HepG2 (cell line): ENCODE data around the gene TLCD3B. TPM values are rescaled to one million over a fixed set of nuclear protein-coding genes. Genes with fewer than 3 reads are reported as not detected.

ENCODE experiments used
- AKNA ChIP-seq: sonication (generic); formaldehyde crosslinking; IDR thresholded peaks from 2 replicates; pipeline ENCODE4 v1.4.0; 2020; ENCODE audit warnings: missing genetic modification reagents, borderline replicate concordance
- CREM ChIP-seq, 2 experiments: sonication (generic) in 1 of 2; formaldehyde crosslinking in 1 of 2; IDR thresholded peaks; 2 replicates each; pipeline versions ENCODE4 v1.4.0 to v1.6.1; 2016 to 2020; ENCODE audit warnings: antibody characterized with exemption in 1 of 2, mild to moderate bottlenecking in 1 of 2, missing genetic modification reagents in 1 of 2
- ETV6 ChIP-seq: sonication (generic); formaldehyde crosslinking; conservative IDR thresholded peaks from 2 replicates; pipeline ENCODE4 v1.4.0; 2020; ENCODE audit warnings: missing genetic modification reagents
- FOXK1 ChIP-seq: sonication (generic); formaldehyde crosslinking; IDR thresholded peaks from 2 replicates; pipeline ENCODE4 v1.4.0; 2020; ENCODE audit warnings: low read depth, missing genetic modification reagents, borderline replicate concordance
- FOXM1 ChIP-seq: sonication (generic); formaldehyde crosslinking; IDR thresholded peaks from 2 replicates; pipeline ENCODE4 v1.5.0; 2020; ENCODE audit warnings: missing genetic modification reagents
- HDAC6 ChIP-seq: fragments of 200-600 bp; sonication (generic); IDR thresholded peaks from 2 replicates; pipeline ENCODE4 v1.7.0; 2017; ENCODE audit warnings: mild to moderate bottlenecking, antibody characterized with exemption, low read length, low read depth
- HNRNPL ChIP-seq: fragments of 200-400 bp; formaldehyde crosslinking; IDR thresholded peaks from 2 replicates; pipeline ENCODE4 v1.6.1; 2017; ENCODE audit warnings: mild to moderate bottlenecking, low read depth, low read length
- NFE2L2 ChIP-seq: fragments of 150-350 bp; IDR thresholded peaks from 2 replicates; pipeline ENCODE4 v1.6.1; 2014; ENCODE audit warnings: low read length
- PHB2 ChIP-seq: fragments of 450-650 bp; IDR thresholded peaks from 2 replicates; pipeline ENCODE4 v1.6.1; 2018; ENCODE audit not compliant: partially characterized antibody
- SAFB2 ChIP-seq: sonication (generic); formaldehyde crosslinking; IDR thresholded peaks from 2 replicates; pipeline ENCODE4 v1.5.1; 2020; ENCODE audit warnings: missing genetic modification reagents, low read depth, mild to moderate bottlenecking, borderline replicate concordance
- TARDBP ChIP-seq: sonication (generic); formaldehyde crosslinking; IDR thresholded peaks from 2 replicates; pipeline ENCODE4 v1.8.0; 2022; ENCODE audit warnings: mild to moderate bottlenecking, missing genetic modification reagents
- TBX2 ChIP-seq: sonication (generic); formaldehyde crosslinking; IDR thresholded peaks from 2 replicates; pipeline ENCODE4 v1.5.0; 2020; ENCODE audit warnings: missing genetic modification reagents, mild to moderate bottlenecking, borderline replicate concordance
- THYN1 ChIP-seq: sonication (generic); formaldehyde crosslinking; IDR thresholded peaks from 2 replicates; pipeline ENCODE4 v1.8.1; 2023; ENCODE audit warnings: low read depth, mild to moderate bottlenecking, moderate library complexity, missing genetic modification reagents, borderline replicate concordance
- ZBTB49 ChIP-seq: sonication (generic); formaldehyde crosslinking; IDR thresholded peaks from 2 replicates; pipeline ENCODE4 v1.4.0; 2020; ENCODE audit warnings: missing genetic modification reagents, borderline replicate concordance
- ZKSCAN1 ChIP-seq: fragments of 150-350 bp; IDR thresholded peaks from 2 replicates; pipeline ENCODE4 v1.6.1; 2014; ENCODE audit warnings: low read length
- ZNF44 ChIP-seq: sonication (generic); formaldehyde crosslinking; IDR thresholded peaks from 2 replicates; pipeline ENCODE4 v1.5.1; 2020; ENCODE audit warnings: mild to moderate bottlenecking, missing genetic modification reagents
- ZNF761 ChIP-seq: sonication (generic); formaldehyde crosslinking; conservative IDR thresholded peaks from 2 replicates; pipeline ENCODE4 v1.4.0; 2020; ENCODE audit warnings: mild to moderate bottlenecking, missing genetic modification reagents
- polyA plus RNA-seq, 8 experiments: library from polyadenylated mRNA; depleted of rRNA in 3 of 8; stranded (reverse) in 7 of 8; unstranded in 1 of 8; fragments of >200 nt; fragmentation: Illumina TruSeq in 4 of 8; extraction: Trizol in 4 of 8; gene quantifications; 2 replicates each; pipeline versions ENCODE4 v1.2.1 to v1.2.3, GENCODE V29; 2011 to 2016; ENCODE audit warnings: low read depth in 4 of 8, missing spikeins in 1 of 8, mixed read lengths in 1 of 8; ENCODE audit not compliant: insufficient read depth in 1 of 8
- total RNA-seq, 5 experiments: library from RNA; depleted of rRNA; stranded (reverse); fragments of >200 nt; fragmentation: Illumina TruSeq; extraction: Trizol; gene quantifications; 2 replicates each; pipeline ENCODE4 v1.2.3, GENCODE V29; 2016; ENCODE audit warnings: low read depth in 1 of 5
- TF ChIP-seq, protein P1 (sequence below): sonication (generic); formaldehyde crosslinking; IDR thresholded peaks from 2 replicates; pipeline ENCODE4 v1.5.1; 2020; ENCODE audit warnings: mild to moderate bottlenecking, missing genetic modification reagents, borderline replicate concordance

Gene TLCD3B
- total and polyA plus RNA-seq, 2 of the 13 experiments (the other 11 are each of a cell fraction or from before 2014, with no cell fraction given), result not detected

- TF ChIP-seq, protein P1, sequence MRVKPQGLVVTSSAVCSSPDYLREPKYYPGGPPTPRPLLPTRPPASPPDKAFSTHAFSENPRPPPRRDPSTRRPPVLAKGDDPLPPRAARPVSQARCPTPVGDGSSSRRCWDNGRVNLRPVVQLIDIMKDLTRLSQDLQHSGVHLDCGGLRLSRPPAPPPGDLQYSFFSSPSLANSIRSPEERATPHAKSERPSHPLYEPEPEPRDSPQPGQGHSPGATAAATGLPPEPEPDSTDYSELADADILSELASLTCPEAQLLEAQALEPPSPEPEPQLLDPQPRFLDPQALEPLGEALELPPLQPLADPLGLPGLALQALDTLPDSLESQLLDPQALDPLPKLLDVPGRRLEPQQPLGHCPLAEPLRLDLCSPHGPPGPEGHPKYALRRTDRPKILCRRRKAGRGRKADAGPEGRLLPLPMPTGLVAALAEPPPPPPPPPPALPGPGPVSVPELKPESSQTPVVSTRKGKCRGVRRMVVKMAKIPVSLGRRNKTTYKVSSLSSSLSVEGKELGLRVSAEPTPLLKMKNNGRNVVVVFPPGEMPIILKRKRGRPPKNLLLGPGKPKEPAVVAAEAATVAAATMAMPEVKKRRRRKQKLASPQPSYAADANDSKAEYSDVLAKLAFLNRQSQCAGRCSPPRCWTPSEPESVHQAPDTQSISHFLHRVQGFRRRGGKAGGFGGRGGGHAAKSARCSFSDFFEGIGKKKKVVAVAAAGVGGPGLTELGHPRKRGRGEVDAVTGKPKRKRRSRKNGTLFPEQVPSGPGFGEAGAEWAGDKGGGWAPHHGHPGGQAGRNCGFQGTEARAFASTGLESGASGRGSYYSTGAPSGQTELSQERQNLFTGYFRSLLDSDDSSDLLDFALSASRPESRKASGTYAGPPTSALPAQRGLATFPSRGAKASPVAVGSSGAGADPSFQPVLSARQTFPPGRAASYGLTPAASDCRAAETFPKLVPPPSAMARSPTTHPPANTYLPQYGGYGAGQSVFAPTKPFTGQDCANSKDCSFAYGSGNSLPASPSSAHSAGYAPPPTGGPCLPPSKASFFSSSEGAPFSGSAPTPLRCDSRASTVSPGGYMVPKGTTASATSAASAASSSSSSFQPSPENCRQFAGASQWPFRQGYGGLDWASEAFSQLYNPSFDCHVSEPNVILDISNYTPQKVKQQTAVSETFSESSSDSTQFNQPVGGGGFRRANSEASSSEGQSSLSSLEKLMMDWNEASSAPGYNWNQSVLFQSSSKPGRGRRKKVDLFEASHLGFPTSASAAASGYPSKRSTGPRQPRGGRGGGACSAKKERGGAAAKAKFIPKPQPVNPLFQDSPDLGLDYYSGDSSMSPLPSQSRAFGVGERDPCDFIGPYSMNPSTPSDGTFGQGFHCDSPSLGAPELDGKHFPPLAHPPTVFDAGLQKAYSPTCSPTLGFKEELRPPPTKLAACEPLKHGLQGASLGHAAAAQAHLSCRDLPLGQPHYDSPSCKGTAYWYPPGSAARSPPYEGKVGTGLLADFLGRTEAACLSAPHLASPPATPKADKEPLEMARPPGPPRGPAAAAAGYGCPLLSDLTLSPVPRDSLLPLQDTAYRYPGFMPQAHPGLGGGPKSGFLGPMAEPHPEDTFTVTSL, result no peak
- 0 out of 2 replicates have a peak, but pooled peaks have one; percentile 34 for TF ChIP-seq SAFB2 (CRISPR knock-in tag)
- no peak for TF ChIP-seq FOXK1 (CRISPR knock-in tag)
- TF ChIP-seq HDAC6, result no peak
- no peak for TF ChIP-seq ZBTB49 (CRISPR knock-in tag)
- TF ChIP-seq TARDBP (CRISPR knock-in tag), result no peak
- no peak for TF ChIP-seq ZNF44 (CRISPR knock-in tag)
- TF ChIP-seq AKNA (CRISPR knock-in tag), result no peak
- TF ChIP-seq HNRNPL, result 0 out of 2 replicates have a peak, but pooled peaks have one; percentile 4
- 0 out of 2 replicates have a peak, but pooled peaks have one; percentile 19 for TF ChIP-seq ZNF761 (CRISPR knock-in tag)
- no peak for TF ChIP-seq NFE2L2
- no peak for TF ChIP-seq THYN1 (CRISPR knock-in tag)
- TF ChIP-seq ZKSCAN1, result no peak
- TF ChIP-seq PHB2, result no peak
- no peak for TF ChIP-seq ETV6 (CRISPR knock-in tag)
- no peak for TF ChIP-seq FOXM1
- no peak for TF ChIP-seq TBX2 (CRISPR knock-in tag)
- TF ChIP-seq CREM (IDR thresholded peaks at IDR 0.05), result no peak
- TF ChIP-seq CREM (CRISPR knock-in tag; IDR thresholded peaks at IDR 0.05), result no peak
Measured at GRCh38 chr16:30067584-30067916, 36.5 kb upstream of the TLCD3B start (continued).
